Stomach (tissue), 9 donors: ENCODE data around the gene RPTN. TPM values are rescaled to one million over a fixed set of nuclear protein-coding genes. Genes with fewer than 3 reads are reported as not detected.
A peak's percentile ranks its signal among the peaks of the same experiment; 100 is the strongest.

ENCODE experiments used
- DNase-seq, 2 donors: peaks; one replicate each; pipeline versions ENCODE4 v3.0.0 to v3.0.0-alpha.2; 2013 to 2019
- H3K27ac ChIP-seq, 5 donors: fragments of 200-600 bp in 4 of 5; sonication (generic) in 4 of 5; one replicate each; pipeline ENCODE4 v1.5.1; 2013 to 2019; ENCODE audit warnings: mild to moderate bottlenecking in 1 of 5, moderate library complexity in 1 of 5
- H3K27me3 ChIP-seq, 3 donors: fragments of 200-600 bp; sonication (generic); one replicate each; pipeline ENCODE4 v1.5.1; 2017 to 2019; ENCODE audit warnings: mixed run types in 1 of 3
- H3K36me3 ChIP-seq, 4 donors: fragments of 200-600 bp; sonication (generic); 1 replicate in 3 of 4; 2 replicates in 1 of 4; pipeline ENCODE4 v1.5.1; 2016 to 2019
- H3K4me1 ChIP-seq, 4 donors: fragments of 200-600 bp; sonication (generic); one replicate each; pipeline ENCODE4 v1.5.1; 2016 to 2019
- H3K4me3 ChIP-seq, 4 donors: fragments of 200-600 bp; sonication (generic) in 3 of 4; one replicate each; pipeline ENCODE4 v1.5.1; 2016 to 2019; ENCODE audit warnings: mild to moderate bottlenecking in 1 of 4
- H3K9me3 ChIP-seq, 4 donors: fragments of 200-600 bp; sonication (generic); one replicate each; pipeline ENCODE4 v1.5.1; 2016 to 2019
- CTCF ChIP-seq, 7 experiments: fragments of 450-650 bp in 4 of 7; fragments of 200-600 bp in 3 of 7; sonication (generic) in 3 of 7; IDR thresholded peaks; one replicate each; pipeline ENCODE4 v1.5.1; 2016 to 2019; ENCODE audit warnings: antibody characterized with exemption in 7 of 7, control low read depth in 2 of 7, mild to moderate bottlenecking in 1 of 7
- EP300 ChIP-seq: sonication (generic); formaldehyde crosslinking; IDR thresholded peaks from one replicate; pipeline ENCODE4 v1.6.1; 2017; ENCODE audit warnings: antibody characterized with exemption
- POLR2A ChIP-seq, 4 donors: fragments of 450-650 bp; IDR thresholded peaks; one replicate each; pipeline ENCODE4 v1.6.1; 2016; ENCODE audit warnings: antibody characterized with exemption in 4 of 4, control low read depth in 2 of 4, mild to moderate bottlenecking in 1 of 4, moderate library complexity in 1 of 4
- POLR2AphosphoS5 ChIP-seq, 3 donors: sonication (generic); formaldehyde crosslinking; IDR thresholded peaks; one replicate each; pipeline ENCODE4 v1.6.1; 2016; ENCODE audit warnings: antibody characterized with exemption in 3 of 3
- WGBS, 5 donors: extraction: QIAGEN DNeasy Blood & Tissue Kit in 3 of 5; methylation state at CpG; one replicate each; pipeline versions ENCODE4 v1.1.5 to v1.1.7; 2013 to 2018; 5-methylcytosine and 5-hydroxymethylcytosine counted together
- intact Hi-C: fragments of 100-400 bp; cut with DNase I; formaldehyde crosslinking; loops from one replicate; pipeline ENCODE4 v1.15.1; 2023; ENCODE audit warnings: low total_unique reads
- polyA plus RNA-seq, 3 donors: library from polyadenylated mRNA; stranded (reverse); fragments of 200-250 nt; gene quantifications; one replicate each; pipeline ENCODE4 v1.2.3, GENCODE V29; 2013
- total RNA-seq, 5 donors: library from RNA; depleted of rRNA; stranded (reverse); fragments of >200 nt; gene quantifications; one replicate each; pipeline versions ENCODE4 v1.1.0 to v1.2.3, GENCODE V29; 2014 to 2016
- donor health status: healthy with polysubstance abuse.
- donor health status: Bipolar disorder and iron deficiency.
- donor health status: healthy.

The RPTN gene
- total and polyA plus RNA-seq, 8 donors, result 0.31 TPM; not detected in 7

GRCh38 chr1:152182944-152183361 is 23.9 kb upstream of the RPTN start:
- Histone ChIP-seq H3K27me3 (no peaks in the 10 kb centered on the region), H3K4me1 (no peaks in the 10 kb centered on the region), H3K36me3 (no peaks in the 10 kb centered on the region), H3K9me3 (no peaks in the 10 kb centered on the region), H3K4me3 (no peak overlapping the region), H3K27ac (no peak overlapping the region)
- intact Hi-C loops, result loop anchor here (2.0 kb wide), 1 partner anchor 130 kb away; no protein-coding TSS in a partner anchor
- no peak for TF ChIP-seq EP300
- no peak for DNase-seq
- WGBS, 5 donors, result 49 to 75% (median 60%) methylated on average over 2 of the region's 2 CpGs

- no peaks in the 10 kb centered on the region for H3K36me3 ChIP-seq
- no peak for DNase-seq
- H3K4me3 ChIP-seq, result no peak overlapping the region
- H3K27ac ChIP-seq, result no peak overlapping the region
- WGBS, 5 donors, result 61 to 70% (median 62%) methylated on average over 2 of the region's 2 CpGs
- H3K27me3 ChIP-seq, result no peaks in the 10 kb centered on the region
- no peaks in the 10 kb centered on the region for H3K9me3 ChIP-seq
- no peaks in the 10 kb centered on the region for H3K4me1 ChIP-seq
- peak in 1 of 7 experiments; percentile 20 for TF ChIP-seq CTCF (IDR thresholded peaks at IDR 0.05)
- TF ChIP-seq EP300, result no peak
- no peak for TF ChIP-seq POLR2AphosphoS5 (IDR thresholded peaks at IDR 0.05)
- intact Hi-C loops, result loop anchor here (2.0 kb wide), 1 partner anchor 130 kb away; no protein-coding TSS in a partner anchor
Measured at GRCh38 chr1:152182431-152182830, 23.4 kb upstream of the RPTN start.

GRCh38 chr1:152179566-152179965 is 20.5 kb upstream of the RPTN start:
- no peak overlapping the region for H3K4me3 ChIP-seq
- TF ChIP-seq POLR2A (IDR thresholded peaks at IDR 0.05), result no peak
- no peak for TF ChIP-seq EP300
- no peak for TF ChIP-seq CTCF (IDR thresholded peaks at IDR 0.05)
- no peak for TF ChIP-seq POLR2AphosphoS5 (IDR thresholded peaks at IDR 0.05)
- WGBS, 5 donors, result 77 to 100% (median 93%) methylated on average over 1 of the region's 1 CpG
- intact Hi-C loops, result no loop called here
- no peaks in the 10 kb centered on the region for H3K36me3 ChIP-seq
- no peak for DNase-seq
- no peak overlapping the region for H3K27ac ChIP-seq
- H3K27me3 ChIP-seq, result no peaks in the 10 kb centered on the region
- no peaks in the 10 kb centered on the region for H3K9me3 ChIP-seq
- no peaks in the 10 kb centered on the region for H3K4me1 ChIP-seq

- WGBS, 5 donors, result 45 to 60% (median 55%) methylated on average over 5 of the region's 5 CpGs
- Histone ChIP-seq H3K4me3 (no peak overlapping the region), H3K36me3 (no peaks in the 10 kb centered on the region), H3K9me3 (no peaks in the 10 kb centered on the region), H3K27ac (no peak overlapping the region), H3K4me1 (peaks cover 0 to 7% (median 0%) of the 10 kb centered on the region in 4 donors), H3K27me3 (no peaks in the 10 kb centered on the region)
- DNase-seq, result no peak
- TF ChIP-seq EP300, result no peak
- no peak for TF ChIP-seq POLR2AphosphoS5 (IDR thresholded peaks at IDR 0.05)
- no peak for TF ChIP-seq POLR2A (IDR thresholded peaks at IDR 0.05)
- TF ChIP-seq CTCF (IDR thresholded peaks at IDR 0.05), result no peak
- intact Hi-C loops, result no loop called here
Measured at GRCh38 chr1:152170287-152170905, 11.4 kb upstream of the RPTN start.

GRCh38 chr1:152169366-152170025 is 10.5 kb upstream of the RPTN start:
- no peaks in the 10 kb centered on the region for H3K9me3 ChIP-seq
- H3K36me3 ChIP-seq, result no peaks in the 10 kb centered on the region
- H3K4me3 ChIP-seq, result no peak overlapping the region
- intact Hi-C loops, result no loop called here
- 68 to 79% (median 72%) methylated on average over 4 of the region's 4 CpGs for WGBS, 5 donors
- DNase-seq, result no peak
- no peak for TF ChIP-seq POLR2A (IDR thresholded peaks at IDR 0.05)
- TF ChIP-seq CTCF (IDR thresholded peaks at IDR 0.05), result no peak
- TF ChIP-seq EP300, result no peak
- TF ChIP-seq POLR2AphosphoS5 (IDR thresholded peaks at IDR 0.05), result no peak
- no peaks in the 10 kb centered on the region for H3K27me3 ChIP-seq
- no peak overlapping the region for H3K27ac ChIP-seq
- H3K4me1 ChIP-seq, result peaks cover 0 to 7% (median 0%) of the 10 kb centered on the region in 4 donors
